MM.1S (cell line): ENCODE measurements around the gene BRMS1L.

Source experiments
- CTCF ChIP-seq: fragments of 300-600 bp; sonication (generic); IDR thresholded peaks from 2 replicates; pipeline ENCODE4 v1.5.1; 2016; ENCODE audit warnings: antibody characterized with exemption, low read length, mixed read lengths
- EZH2 ChIP-seq: fragments of 300-600 bp; sonication (generic); optimal IDR thresholded peaks from 2 replicates; pipeline ENCODE3; 2017; ENCODE audit warnings: low read depth, mild to moderate bottlenecking, antibody characterized with exemption, low read length, mixed read lengths

DNA sequence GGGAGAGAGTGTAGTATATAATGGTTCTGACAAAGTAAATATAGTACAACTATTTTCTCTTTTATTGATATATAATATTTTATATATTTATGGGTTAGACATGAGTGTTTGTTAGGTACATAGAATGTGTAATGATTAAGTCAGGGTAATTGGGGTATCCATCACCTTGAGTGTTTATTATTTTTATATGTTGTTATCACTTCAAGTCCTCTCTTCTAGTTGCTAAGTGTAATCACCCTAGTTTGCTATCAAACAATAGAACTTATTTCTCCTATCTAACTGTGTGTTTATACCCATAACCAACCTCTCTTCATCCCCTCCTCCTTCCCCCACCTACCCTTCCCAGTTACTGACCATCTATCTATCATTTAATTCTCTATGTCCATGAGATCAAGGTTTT lies 64.2 kb downstream of the BRMS1L start:
- TF ChIP-seq CTCF: no peak
- TF ChIP-seq EZH2: no peak
